Smooth muscle cell of the brain vasculature (primary cell): ENCODE results near the gene CTNS.
"Not testable (repeated sequence)": the region's sequence is repeated elsewhere in the genome, so short reads cannot be mapped to it uniquely, and the experiment has no call there.

ENCODE experiments used
- DNase-seq: peaks from one replicate; pipeline ENCODE4 v3.0.0-alpha.2; 2012; ENCODE audit warnings: low read depth, low spot score

CTNS gene

GRCh38 chr17:3685174-3685573 lies 48.6 kb downstream of the CTNS start:
- no peak for DNase-seq

- DNase-seq: no peak
These were observed 51.5 kb downstream of the CTNS start for GRCh38 chr17:3688027-3688553.

GRCh38 chr17:3688852-3689261 lies 52.3 kb downstream of the CTNS start:
- DNase-seq: no peak

GRCh38 chr17:3689262-3690093 lies 52.9 kb downstream of the CTNS start:
- no peak for DNase-seq

- no peak for DNase-seq
These were observed 53.6 kb downstream of the CTNS start for GRCh38 chr17:3690094-3690715.

- no peak for DNase-seq
These were observed 55.1 kb downstream of the CTNS start for GRCh38 chr17:3691617-3692067.

GRCh38 chr17:3692346-3692745 lies 55.8 kb downstream of the CTNS start:
- DNase-seq: no peak

GRCh38 chr17:3693141-3693540 lies 56.6 kb downstream of the CTNS start:
- DNase-seq: no peak

- DNase-seq: no peak
These were observed 57.3 kb downstream of the CTNS start for GRCh38 chr17:3693829-3694231.

GRCh38 chr17:3695129-3695722 lies 58.7 kb downstream of the CTNS start:
- DNase-seq: no peak

- no peak for DNase-seq
These were observed 59.3 kb downstream of the CTNS start, which contains the start of gene P2RX5 for GRCh38 chr17:3695723-3696411. P2RX5 (minus strand) TSS chr17:3696155; CDS start chr17:3696005, 150 bp downstream.

GRCh38 chr17:3697103-3697476 lies 60.5 kb downstream of the CTNS start:
- no peak for DNase-seq

GRCh38 chr17:3698139-3698538 lies 61.6 kb downstream of the CTNS start:
- DNase-seq: no peak

- DNase-seq: no peak
These were observed 63.4 kb downstream of the CTNS start for GRCh38 chr17:3699951-3700350.

- not testable (repeated sequence) for DNase-seq
These were observed 65.5 kb downstream of the CTNS start for GRCh38 chr17:3702041-3702539.

GRCh38 chr17:3704931-3705717 lies 68.6 kb downstream of the CTNS start:
- no peak for DNase-seq

GRCh38 chr17:3705718-3705984 lies 69.1 kb downstream of the CTNS start:
- not testable (repeated sequence) for DNase-seq

- no peak for DNase-seq
These were observed 71.8 kb downstream of the CTNS start for GRCh38 chr17:3708366-3708765.

GRCh38 chr17:3710951-3711383 lies 74.4 kb downstream of the CTNS start:
- DNase-seq: no peak
